ENCODE results near the gene CKAP4. TPM values are rescaled to one million over a fixed set of nuclear protein-coding genes. Genes with fewer than 3 reads are reported as not detected.

Gene CKAP4
- total and polyA plus RNA-seq, 9 donors: 44.6 to 141 (median 88.6) TPM

- no peaks in the 10 kb centered on the region for H3K36me3 ChIP-seq (ENCODE audit: control insufficient read depth, insufficient read depth, low read length)
- DNase-seq: no peak
- no peaks in the 10 kb centered on the region for H3K9me3 ChIP-seq (replicated peaks; ENCODE audit: control insufficient read depth, low read depth, low read length)
- H3K4me1 ChIP-seq (ENCODE audit: control insufficient read depth, insufficient read depth, low read length): peaks cover 10% of the 10 kb centered on the region
- no peak overlapping the region for H3K4me3 ChIP-seq (ENCODE audit: low read length)
- no peak overlapping the region for H3K27ac ChIP-seq (ENCODE audit: low read length)
- H3K27me3 ChIP-seq (ENCODE audit: control insufficient read depth, insufficient read depth, low read length): peaks cover 3% of the 10 kb centered on the region
- WGBS (ENCODE audit: insufficient coverage): no CpG with 5 or more reads among the region's 3 CpGs
Measured at GRCh38 chr12:106190581-106190980, 57.2 kb downstream of the CKAP4 start.

- Histone ChIP-seq H3K4me3 (ENCODE audit: low read length) (no peak overlapping the region), H3K9me3 (replicated peaks; ENCODE audit: control insufficient read depth, low read depth, low read length) (no peaks in the 10 kb centered on the region), H3K36me3 (ENCODE audit: control insufficient read depth, insufficient read depth, low read length) (no peaks in the 10 kb centered on the region), H3K27me3 (ENCODE audit: control insufficient read depth, insufficient read depth, low read length) (peaks cover 3% of the 10 kb centered on the region), H3K4me1 (ENCODE audit: control insufficient read depth, insufficient read depth, low read length) (peaks cover 6% of the 10 kb centered on the region), H3K27ac (ENCODE audit: low read length) (no peak overlapping the region)
- WGBS (ENCODE audit: insufficient coverage): 90% methylated on average over 3 of the region's 4 CpGs
- no peak for DNase-seq
Measured at GRCh38 chr12:106189341-106189740, 58.5 kb downstream of the CKAP4 start.

- WGBS (ENCODE audit: insufficient coverage): 43% methylated on average over 6 of the region's 10 CpGs
- DNase-seq: no peak
Measured at GRCh38 chr12:106188256-106188655, 59.6 kb downstream of the CKAP4 start.

More at GRCh38 chr12:106188256-106188655, 59.6 kb downstream of the CKAP4 start:
- Histone ChIP-seq H3K4me1 (ENCODE audit: control insufficient read depth, insufficient read depth, low read length) (peaks cover 4% of the 10 kb centered on the region), H3K4me3 (ENCODE audit: low read length) (no peak overlapping the region), H3K36me3 (ENCODE audit: control insufficient read depth, insufficient read depth, low read length) (no peaks in the 10 kb centered on the region), H3K9me3 (replicated peaks; ENCODE audit: control insufficient read depth, low read depth, low read length) (no peaks in the 10 kb centered on the region), H3K27me3 (ENCODE audit: control insufficient read depth, insufficient read depth, low read length) (peaks cover 3% of the 10 kb centered on the region), H3K27ac (ENCODE audit: low read length) (no peak overlapping the region)

Other genes with a start within 250 kb of the CKAP4 start
- 8.0 TPM for gene NUAK1, start 109.1 kb downstream of the CKAP4 start, total RNA-seq
- 10 to 100 TPM in 3 of 8 donors, 1 to 10 TPM in 5; 5.8 to 14.0 (median 9.2) TPM for gene NUAK1, start 109.1 kb downstream of the CKAP4 start, polyA plus RNA-seq (ENCODE audit: insufficient read depth in 1 of 8, insufficient read length in 8 of 8, low replicate concordance in 1 of 8)
- gene TCP11L2, start 54.7 kb upstream of the CKAP4 start, total RNA-seq: 17.1 TPM
- 10 to 100 TPM in 2 of 8 donors, 1 to 10 TPM in 6; 6.7 to 10.7 (median 8.3) TPM for gene TCP11L2, start 54.7 kb upstream of the CKAP4 start, polyA plus RNA-seq (ENCODE audit: insufficient read depth in 1 of 8, insufficient read length in 8 of 8, low replicate concordance in 1 of 8)
- gene POLR3B, start 109.7 kb upstream of the CKAP4 start, total RNA-seq: 9.8 TPM
- gene POLR3B, start 109.7 kb upstream of the CKAP4 start, polyA plus RNA-seq (ENCODE audit: insufficient read depth in 1 of 8, insufficient read length in 8 of 8, low replicate concordance in 1 of 8): 10 to 100 TPM in 7 of 8 donors, 1 to 10 TPM in 1; 8.9 to 13.3 (median 11.8) TPM